ENCODE measurements around the gene AQP12A.

The AQP12A gene

DNA sequence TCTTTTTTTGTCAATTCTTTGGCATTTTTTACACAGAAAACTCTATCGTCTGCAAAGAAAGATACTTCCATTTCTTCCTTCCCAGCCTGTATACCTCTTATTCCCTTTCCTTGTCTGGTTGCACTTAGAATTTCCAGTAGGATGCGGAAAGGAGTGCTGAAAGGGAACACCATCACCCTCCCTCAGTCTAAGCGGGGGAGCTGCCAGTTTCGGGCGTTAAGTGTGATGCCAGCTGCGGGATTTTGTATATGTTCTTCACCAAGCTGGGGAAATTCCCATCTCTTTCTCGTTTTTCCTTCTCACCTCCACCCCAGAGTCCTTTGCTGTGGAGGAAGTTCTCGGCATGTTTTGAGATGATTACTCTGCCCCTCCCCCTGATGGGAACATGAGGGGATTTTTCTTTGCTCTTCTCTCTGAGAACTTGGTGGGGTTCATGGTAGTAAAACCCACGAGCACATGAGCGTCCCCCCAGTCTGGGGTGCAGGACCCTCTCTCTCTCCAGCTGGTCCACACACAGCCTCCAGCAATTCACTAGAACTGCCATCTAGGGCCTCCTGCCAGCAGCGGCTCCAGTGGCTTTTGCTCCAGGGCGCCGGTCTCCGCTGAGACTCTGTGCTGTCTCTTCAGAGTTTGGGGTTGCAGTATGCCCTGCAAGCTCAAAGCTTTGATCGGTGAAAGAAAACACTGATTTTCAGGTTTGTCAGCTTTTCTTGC is 15.5 kb downstream of the AQP12A start:
- DNase-seq (ENCODE audit: low spot score), result no peak

DNA sequence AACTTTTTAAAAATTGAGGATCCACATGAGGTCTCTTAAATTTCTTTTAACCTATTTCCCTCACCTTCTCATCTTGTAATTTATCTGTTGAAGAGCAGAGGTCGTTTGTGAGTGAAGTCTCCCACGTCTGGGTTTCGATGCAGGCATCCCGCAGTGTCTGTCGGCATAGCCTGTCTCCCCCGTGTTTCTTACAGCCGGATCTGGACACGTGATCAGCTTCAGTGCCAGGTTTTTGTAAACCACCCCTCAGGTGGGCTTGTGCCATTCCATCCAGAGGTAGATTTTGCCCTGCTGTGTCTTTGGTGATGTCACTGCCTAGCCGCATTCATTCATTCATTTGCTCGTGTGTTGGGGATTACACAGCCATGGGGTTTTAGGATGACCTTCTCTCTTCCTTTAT is 16.2 kb downstream of the AQP12A start:
- no peak for DNase-seq (ENCODE audit: low spot score)

DNA sequence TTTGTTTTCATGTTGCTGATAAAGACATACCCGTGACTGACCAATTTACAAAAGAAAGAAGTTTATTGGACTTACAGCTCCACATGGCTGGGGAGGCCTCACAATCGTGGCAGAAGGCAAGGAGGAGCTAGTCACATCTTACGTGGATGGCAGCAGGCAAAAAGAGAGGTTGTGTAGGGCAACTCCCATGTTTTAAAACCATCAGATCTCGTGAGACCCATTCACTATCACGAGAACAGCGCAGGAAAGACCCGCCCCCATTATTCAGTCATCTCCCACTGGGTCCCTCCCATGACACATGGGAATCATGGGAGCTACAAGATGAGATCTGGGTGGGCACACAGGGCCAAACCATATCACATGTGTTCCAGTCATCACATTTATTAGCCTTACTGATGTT is 16.8 kb downstream of the AQP12A start:
- no peak for DNase-seq (ENCODE audit: low spot score)

DNA sequence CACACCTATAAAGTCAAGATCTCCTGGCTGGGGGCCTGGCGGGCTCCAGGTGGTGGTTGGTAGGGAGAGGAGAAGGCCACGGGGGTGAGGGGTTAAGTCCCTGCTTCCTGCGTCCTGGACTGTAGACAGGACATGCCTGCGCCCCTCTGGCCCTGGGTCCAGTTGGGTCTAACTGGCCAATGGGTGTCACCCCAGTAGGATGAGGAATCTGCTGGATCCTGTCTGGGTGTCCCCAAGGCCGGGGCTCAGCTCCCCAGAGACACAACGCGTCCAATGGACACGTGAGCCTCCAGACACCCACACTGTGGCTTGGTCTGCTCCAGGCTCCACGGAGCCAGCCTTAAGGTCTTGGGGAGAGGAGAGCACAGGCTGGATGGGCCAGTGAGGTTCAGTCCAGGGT is 19.6 kb downstream of the AQP12A start:
- DNase-seq (ENCODE audit: low spot score), result no peak

DNA sequence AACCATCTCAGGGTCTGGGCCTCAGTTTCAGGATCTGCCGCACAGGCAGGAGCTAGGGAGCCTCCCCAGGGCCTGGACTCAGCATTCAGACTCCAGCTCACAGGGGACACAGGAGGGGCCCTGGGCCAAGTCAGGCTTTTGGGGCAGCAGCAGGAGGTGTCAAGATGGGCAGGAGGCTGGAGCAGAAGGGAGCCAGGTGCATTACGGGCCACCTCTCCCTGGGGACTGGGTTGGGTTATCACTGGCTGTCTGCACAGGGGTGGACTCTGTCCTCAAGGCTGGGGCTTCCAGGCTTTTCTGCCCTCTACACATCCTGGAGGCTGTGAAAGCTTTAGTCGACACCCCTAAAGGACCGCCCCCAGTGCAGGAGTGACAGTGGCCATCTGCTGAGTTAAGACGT is 20.0 kb downstream of the AQP12A start:
- DNase-seq (ENCODE audit: low spot score), result no peak

DNA sequence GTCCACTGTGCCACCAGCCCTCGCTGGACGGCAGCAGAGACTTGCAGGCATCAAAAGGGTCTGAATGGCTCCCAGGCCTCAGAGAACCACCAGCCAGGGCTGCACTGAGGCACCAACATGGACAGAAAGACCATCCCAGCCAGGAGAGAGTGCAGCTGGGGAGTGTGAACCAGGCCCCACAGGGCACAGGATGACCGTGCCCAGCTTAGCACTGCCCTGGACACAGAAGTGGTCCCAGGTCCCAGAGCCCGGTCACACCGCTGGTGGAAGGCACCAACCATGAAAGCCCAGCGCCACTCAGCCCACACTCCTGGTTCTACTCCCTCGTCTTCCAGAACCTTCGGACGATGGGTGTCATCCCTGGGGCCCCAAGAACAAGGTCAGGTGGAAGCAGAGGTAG is 20.5 kb downstream of the AQP12A start:
- no peak for DNase-seq (ENCODE audit: low spot score)

DNA sequence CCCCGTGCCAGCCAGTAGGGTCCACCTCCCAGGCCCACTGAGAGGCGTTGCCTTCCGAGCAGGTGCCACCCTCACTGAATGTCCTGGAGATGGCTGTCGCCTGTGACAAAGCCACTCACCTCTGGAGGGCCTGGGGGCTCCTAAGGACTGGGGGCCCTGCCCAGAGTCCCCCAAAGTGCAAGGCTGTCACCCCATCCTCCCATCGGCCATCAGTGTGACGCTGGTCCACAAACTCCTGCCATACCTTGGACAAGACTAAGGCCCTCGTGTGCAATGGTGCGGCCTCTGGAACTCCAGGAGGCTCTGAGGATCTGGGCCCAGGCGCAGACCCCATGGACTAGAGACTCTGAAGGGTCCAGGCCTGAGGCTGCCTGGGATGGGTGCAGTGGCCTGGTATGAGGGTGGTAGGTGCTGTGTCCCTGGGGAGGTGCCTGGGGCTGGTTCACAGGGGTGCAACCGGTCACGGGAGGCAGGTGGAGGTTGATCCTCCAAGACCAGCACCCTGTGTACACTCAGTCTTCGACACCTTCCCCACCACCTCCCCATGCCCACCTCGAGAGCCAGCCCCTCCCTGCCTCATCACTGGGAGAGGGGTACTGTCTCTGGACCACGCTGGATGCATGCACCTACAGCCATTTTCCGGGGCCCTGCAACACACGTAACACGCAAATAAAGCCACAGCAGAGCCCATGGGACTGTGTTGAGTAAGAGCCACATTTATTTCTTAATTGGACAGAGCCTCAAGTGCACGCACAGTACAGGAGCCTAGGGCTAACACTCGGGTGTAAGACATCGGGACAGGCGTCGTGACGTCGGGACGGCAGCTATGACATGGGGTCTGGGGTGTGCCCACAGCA is 21.6 kb downstream of the AQP12A start:
- no peak for DNase-seq (ENCODE audit: low spot score)

DNA sequence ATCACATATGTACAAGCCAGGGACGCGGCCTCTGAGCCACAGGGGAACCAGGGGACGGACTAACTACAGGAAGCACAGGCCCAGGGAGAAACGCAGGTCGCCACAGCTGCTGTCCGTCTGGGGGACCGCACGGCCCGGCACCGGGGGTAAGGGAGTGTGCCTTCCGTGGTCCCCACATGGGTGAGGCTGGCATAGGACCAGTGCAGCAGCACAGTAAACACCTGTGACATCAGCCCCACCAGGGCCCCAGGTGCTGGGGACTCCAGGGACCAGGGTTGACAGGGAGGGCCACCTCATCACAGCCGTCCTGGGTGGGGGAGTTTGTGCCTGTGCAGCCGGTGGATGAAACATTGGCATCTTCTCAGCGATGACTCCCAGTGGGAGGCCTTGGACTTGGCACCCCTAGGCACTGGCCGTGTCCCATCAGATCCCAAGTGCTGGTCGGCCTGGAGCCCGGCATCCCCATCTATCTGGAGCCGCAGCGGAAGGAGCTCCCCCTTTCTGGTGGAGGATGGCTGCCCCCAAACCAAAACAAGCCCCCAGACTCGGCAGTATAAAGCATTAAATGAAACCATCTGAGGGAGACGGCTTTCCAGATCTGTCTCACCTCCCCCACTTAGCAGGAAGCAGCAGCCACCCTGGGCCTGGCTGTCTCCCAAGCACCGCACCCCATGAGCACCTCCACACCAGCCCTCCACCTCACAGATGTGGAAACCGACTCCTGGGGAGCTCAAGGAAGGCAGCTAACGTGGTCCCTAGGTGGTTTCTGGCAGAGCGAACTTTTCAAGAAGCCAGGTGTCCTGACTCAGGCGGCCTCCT is 22.5 kb downstream of the AQP12A start:
- no peak for DNase-seq (ENCODE audit: low spot score)

DNA sequence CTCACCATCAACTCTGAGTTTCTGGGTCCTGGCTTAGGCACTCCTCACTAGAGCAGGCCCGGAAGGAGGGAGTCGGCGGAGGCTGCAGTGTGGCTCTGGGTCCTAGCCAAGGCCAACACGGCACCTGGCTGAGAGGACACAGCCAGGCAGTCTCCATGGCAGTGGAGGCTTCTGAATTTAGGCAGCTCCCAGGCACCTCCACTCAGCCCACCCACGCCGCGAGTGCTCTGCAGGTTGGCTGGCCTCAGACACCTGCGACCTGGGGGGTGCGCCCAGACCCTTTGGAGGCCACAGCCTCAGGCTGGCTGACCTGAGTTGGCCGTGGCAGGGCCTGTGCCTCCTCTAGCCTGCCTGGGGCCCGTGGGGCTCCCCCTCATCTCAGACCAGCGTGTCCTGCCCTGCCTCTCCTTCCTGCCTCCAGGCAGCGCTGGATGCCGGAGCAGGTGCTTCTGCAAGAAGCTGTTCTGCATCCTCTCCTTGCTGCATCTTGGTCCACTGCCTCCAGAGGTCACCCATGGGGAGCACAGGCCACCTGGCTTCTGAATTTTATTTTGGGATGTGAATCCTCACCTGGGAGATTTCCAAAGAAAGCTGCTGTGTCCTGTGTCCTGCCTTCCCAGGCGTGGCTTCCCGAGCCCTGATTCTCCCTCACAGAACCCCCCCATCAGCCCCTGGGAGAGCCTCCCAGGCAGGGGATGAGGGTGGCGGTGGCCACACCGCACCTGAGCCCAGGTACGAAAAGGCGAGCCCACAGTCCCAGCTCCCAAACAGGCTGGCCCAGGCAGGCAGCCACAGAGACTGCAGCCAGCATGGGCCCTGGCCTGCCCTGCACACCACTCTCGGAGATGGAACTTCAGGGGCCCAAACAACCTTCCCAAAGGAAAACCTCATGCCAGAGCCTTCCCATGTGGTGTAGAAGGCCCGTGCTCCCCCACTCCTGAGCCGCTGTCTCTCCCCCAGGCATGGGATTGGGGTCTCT is 23.4 kb downstream of the AQP12A start:
- DNase-seq (ENCODE audit: low spot score), result no peak

DNA sequence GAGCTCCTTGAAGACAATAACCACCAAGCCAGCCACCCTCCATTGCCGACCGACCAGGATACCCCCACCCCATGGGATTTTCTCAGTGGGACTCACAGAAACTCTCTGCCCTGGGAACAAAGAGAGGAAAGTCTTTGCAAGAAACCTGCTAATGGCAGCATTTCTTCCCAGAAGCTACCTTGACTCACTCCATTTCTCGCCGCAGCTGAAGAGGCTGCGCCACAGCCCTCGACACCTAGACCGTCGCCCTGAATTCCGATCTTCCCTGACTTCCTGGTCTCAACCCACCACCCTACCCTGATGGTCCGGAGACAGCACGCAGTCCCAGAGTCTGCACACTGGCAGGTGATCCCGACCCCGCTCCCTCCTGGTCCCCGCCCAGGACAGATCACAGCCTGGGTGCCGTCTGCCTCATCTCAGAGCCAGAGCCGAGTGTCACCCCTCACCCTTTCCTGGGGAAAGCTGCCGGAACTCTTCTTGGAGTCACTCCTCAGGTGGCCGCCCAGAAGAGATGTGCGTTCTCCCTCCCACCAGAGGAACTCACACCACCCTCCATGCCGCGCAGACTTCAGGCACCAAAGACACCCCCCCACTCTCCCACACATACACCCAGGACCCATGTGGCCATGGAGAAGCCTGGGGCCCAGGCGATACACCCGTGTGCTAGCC is 24.6 kb downstream of the AQP12A start:
- DNase-seq (ENCODE audit: low spot score), result no peak

DNA sequence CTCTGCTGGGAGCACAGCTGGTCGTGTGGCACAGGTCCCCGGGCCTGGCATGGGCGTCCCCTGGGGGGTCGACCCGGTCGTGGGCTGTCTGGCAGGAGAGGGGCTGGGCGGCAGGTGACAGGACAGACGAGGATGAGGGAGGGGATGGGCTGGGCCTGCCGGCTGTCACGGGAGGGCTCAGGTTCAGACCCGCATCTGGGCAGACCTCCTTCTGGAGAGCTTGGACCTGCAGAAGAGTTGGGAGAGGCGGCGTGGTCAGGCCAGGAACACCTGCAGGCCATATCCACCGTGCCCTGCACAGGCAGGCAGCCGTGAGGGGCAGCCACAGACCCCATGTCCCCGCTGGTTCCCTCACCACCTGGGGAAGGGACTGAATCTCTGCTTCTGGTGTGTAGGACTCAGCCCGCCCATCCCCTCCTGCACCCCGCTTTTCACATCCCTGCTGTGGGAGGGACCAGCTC is 25.5 kb downstream of the AQP12A start:
- DNase-seq (ENCODE audit: low spot score), result no peak

DNA sequence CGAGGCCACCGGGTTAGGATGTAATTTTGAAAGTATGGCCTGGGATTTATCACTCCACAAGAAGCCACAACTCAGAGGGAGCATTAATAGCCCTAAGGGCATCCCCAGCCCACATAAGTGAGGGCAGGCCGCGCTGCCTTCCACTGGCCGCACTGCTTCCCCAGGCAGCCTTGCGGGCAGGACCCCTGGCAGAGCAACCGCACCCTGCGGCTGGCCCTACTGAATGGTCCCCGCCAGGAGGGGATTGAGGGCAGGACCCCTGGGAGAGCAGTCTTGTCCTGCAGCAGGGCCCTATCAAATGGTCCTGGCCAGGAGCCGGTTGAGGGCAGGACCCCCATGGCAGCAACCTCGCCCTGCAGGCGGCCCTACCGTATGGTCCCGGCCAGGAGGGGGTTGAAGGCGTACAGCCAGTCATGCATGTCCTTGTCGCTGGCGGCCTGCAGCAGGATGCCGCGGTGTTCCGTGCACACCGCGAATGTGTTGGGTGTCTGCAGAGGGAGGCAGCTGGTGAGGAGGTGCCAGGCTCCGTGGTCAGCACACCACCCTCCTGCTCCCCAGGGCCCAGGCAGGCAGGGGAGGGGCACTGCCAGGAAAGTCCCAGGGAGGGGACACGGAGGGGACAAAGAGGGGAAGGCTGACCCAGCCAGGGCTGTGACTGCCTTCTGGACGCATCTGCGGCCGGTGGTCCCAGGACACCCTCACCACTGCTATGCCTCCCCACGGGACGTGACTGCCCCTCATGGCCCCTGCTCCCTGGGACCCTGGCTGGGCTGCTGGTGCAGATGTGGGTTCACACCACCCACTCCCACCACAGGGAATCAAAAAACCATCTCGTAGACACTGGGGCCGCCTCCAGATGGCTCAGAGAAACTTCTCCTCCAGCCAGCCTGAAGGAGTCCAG is 26.3 kb downstream of the AQP12A start:
- DNase-seq (ENCODE audit: low spot score), result no peak

DNA sequence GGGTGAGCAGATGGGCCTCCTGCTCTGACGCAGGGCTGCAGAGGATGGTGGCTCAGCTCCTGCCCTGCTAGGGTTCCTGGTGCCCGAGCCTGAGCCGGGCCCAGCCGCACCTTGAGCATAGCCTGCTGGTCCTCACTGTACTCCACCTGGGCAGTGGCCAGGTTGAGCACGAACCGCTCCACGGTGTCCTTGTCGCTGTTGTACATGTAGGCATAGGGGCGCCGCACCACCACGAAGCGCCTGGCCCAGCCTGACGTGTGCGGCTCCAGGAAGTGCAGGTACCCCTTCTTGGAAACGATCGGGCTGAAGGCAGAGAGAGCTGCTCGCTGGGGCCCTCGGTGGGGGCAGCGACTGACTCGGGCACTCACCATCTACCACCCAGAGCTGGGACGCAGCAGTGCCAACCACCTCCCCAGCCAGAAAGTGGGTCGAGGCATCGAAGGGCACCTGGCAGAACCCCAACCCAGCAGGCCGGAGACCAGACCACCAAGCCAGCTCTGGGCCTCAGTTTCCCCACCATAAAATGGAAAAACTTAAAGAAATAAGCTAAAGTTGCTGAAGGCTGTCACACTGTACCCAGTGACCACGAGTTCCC is 27.3 kb downstream of the AQP12A start:
- DNase-seq (ENCODE audit: low spot score), result no peak

DNA sequence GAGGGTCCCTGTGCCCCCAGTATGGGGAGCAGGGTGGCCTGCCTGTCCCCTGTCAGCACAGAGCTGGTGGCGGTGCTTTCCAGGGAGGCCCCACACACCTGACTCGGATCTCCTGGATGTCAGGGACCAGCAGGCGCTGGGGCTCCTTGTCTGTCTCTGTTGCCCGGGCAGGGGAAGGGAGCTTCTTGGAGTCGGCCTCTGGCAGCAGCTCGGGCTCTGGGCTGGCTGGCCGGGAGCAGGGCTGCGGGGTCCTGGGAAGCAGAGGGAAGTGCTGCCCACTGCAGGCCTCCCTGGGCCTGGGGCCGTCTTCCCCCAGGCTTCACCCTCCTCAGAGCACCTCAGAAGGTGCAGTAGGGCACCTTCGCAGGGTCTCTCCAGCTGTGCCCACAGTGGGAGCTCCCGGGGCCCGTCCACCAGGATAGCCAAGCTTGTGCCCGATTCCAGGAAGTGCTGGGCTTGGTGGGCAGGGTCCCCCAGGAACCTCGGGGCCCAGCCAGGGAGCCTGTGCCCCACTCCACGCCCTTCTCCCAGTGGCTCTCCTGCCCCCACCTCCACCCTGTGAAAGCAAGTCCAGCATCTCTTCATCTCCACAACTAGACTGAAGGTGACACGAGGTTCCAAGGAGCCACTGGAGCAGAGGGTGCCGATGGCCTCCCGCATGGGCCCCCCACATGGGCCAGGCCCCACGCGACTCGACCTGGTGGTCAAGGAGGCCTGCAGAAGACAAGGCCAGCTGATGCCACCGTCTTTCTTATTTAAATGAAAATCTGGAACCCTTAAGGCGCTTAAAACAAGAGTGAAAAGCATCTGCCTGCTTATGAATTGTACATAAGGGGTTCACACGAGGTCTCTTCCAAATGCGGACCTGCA is 28.2 kb downstream of the AQP12A start:
- no peak for DNase-seq (ENCODE audit: low spot score)

DNA sequence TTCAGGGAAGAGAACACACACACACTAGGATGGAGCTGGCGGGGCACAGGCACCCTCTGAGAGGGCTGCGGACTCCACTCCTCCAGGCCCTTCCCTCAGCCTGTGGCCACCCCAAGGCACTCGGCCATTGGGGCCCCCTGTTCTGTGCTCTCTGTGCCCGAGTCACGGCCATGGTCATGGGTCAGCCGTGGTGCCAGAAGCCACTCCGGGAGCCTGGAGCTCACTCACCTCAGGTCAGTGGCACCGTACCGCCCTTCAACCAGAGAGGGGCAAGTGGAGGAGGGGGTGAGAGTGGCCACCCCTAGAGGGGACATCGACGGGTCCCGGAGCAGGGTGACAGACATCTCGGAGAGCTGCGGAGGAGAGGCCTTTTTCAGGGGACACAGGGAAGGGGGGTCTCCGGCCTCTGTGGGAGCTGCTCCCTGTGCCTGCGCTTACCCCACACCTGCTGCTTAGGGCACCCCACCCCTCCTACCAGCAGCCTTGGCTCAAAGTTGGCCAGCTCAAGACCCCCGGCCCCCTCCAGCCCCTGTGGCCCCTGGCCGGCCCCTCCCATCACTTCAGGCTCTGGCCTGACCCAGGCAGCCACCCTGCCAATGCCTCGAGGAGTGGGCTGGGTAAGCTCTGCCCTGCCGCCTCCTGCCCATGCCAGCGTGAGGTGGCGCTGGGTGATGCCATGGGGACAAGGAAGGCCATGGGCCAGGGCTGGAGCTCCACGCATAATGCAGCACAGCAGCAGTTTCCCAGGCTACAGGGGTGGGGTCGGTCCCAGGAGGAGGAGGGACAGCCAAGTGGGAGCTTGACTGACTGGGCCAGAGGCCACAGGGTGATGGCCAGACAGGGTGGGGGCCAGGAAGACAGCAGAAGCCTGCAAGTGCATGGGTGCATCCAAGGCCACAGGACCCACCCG is 29.3 kb downstream of the AQP12A start:
- no peak for DNase-seq (ENCODE audit: low spot score)

DNA sequence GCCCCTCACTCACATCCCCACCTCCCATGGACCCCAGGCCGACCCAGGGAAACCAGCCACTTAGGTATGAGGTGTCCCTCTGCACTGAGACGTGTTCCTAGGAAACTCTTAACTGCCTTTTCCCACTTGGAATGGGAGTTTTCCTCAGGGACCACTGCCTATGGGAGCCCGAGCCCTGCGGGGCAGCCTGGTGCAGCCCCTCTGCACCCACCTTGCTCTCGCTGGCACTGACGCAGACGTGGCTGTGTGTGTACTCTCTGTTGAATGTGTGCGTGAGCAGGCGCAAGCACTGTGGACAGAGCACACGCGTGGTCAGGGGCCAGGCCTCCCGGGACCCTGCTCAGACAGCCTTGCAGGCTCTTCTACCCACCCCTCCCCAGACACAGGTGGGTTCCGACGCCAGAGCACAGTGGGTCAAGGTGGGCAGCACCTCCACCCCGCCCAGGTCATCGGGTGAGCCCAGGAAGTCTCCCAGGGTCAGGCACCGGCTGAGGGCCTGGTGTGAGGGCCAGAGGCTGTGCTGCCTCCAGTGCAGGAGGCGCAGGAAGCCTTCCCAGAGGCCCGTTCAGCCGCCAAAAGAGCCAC is 30.0 kb downstream of the AQP12A start:
- no peak for DNase-seq (ENCODE audit: low spot score)

DNA sequence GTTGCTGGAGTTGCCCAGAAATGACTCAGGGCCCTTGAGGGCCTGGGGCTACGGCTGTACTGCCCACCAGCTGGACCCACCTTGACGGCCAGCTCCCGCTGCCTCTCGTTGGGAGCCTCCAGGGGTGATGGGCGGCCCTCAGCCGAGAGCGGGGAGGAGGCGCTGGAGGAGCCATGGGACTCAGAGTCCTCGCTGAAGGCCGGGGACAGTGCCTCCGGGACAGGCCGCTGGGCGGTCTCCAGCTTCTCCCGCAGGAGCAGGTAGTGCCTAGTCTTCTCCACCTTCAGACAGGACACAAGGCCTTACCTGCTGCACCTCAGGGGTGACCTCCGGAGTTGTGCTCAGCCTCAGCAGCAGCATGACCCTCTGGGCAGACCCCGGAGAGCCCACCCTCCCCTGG is 30.7 kb downstream of the AQP12A start:
- no peak for DNase-seq (ENCODE audit: low spot score)
